HCT116 (cell line): ENCODE measurements around the gene ZFP92.

Experiments used
- CTCF ChIP-seq, 3 experiments: fragments of 200-600 bp in 1 of 3; sonication (generic) in 1 of 3; IDR thresholded peaks in 2 of 3; conservative IDR thresholded peaks in 1 of 3; 2 replicates each; pipeline ENCODE4 v1.5.1; 2012 to 2017; ENCODE audit warnings: low read depth in 2 of 3, low read length in 2 of 3, antibody characterized with exemption in 1 of 3, borderline replicate concordance in 1 of 3, control low read depth in 1 of 3, mild to moderate bottlenecking in 1 of 3, mixed read lengths in 1 of 3, mixed run types in 1 of 3, moderate library complexity in 1 of 3; ENCODE audit not compliant: insufficient read depth in 1 of 3
- EZH2 ChIP-seq: fragments of 200-600 bp; sonication (generic); IDR thresholded peaks from 2 replicates; pipeline ENCODE4 v1.6.1; 2017; ENCODE audit warnings: antibody characterized with exemption, mixed run types
- EZH2phosphoT487 ChIP-seq: fragments of 200-600 bp; IDR thresholded peaks from 2 replicates; pipeline ENCODE4 v1.6.1; 2018; ENCODE audit warnings: antibody characterized with exemption, borderline replicate concordance
- FOSL1 ChIP-seq: IDR thresholded peaks from 2 replicates; pipeline ENCODE4 v1.6.1; 2012; ENCODE audit warnings: low read depth
- MAX ChIP-seq: IDR thresholded peaks from 2 replicates; pipeline ENCODE4 v1.6.1; 2012
- POLR2A ChIP-seq: IDR thresholded peaks from 2 replicates; pipeline ENCODE4 v1.7.0; 2011; ENCODE audit warnings: borderline replicate concordance; ENCODE audit not compliant: insufficient read depth, insufficient read length; ENCODE audit errors: extremely low read depth
- POLR2AphosphoS5 ChIP-seq: IDR thresholded peaks from 2 replicates; pipeline ENCODE4 v1.6.1; 2011; ENCODE audit warnings: mild to moderate bottlenecking, low read depth, low read length, moderate library complexity
- RAD21 ChIP-seq: IDR thresholded peaks from 2 replicates; pipeline ENCODE4 v1.6.1; 2012; ENCODE audit warnings: low read depth, mild to moderate bottlenecking
- SIN3A ChIP-seq: IDR thresholded peaks from 2 replicates; pipeline ENCODE4 v1.6.1; 2012; ENCODE audit warnings: low read depth
- SRF ChIP-seq: IDR thresholded peaks from 2 replicates; pipeline ENCODE4 v1.6.1; 2012; ENCODE audit warnings: low read depth
- YY1 ChIP-seq: IDR thresholded peaks from 2 replicates; pipeline ENCODE4 v1.6.1; 2011; ENCODE audit warnings: low read length, low read depth, moderate library complexity, mild to moderate bottlenecking; ENCODE audit not compliant: insufficient replicate concordance; ENCODE audit errors: extremely low read depth

GRCh38 chrX:153366119-153366518 is 45.2 kb upstream of the ZFP92 start:
- TF ChIP-seq FOSL1 (no peak), POLR2A (no peak), CTCF (IDR thresholded peaks at IDR 0.05 in 2 of 3, conservative IDR thresholded peaks at IDR 0.05 in 1 of 3; ENCODE audit: borderline replicate concordance in 1 of 3, insufficient read depth in 1 of 3, low read depth in 2 of 3, low read length in 2 of 3) (no peak), EZH2phosphoT487 (no peak), MAX (no peak), YY1 (no peak), SIN3A (no peak), RAD21 (no peak), POLR2AphosphoS5 (no peak), EZH2 (no peak), SRF (no peak)
